ENCODE data around the gene ERCC5. TPM values are rescaled to one million over a fixed set of nuclear protein-coding genes. Genes with fewer than 3 reads are reported as not detected.

ERCC5 gene
- total RNA-seq, 4 donors from 2014 or later = 51.5 to 73.0 (median 55.1) TPM

- no peak for TF ChIP-seq POLR2A (IDR thresholded peaks at IDR 0.05)
- WGBS, 2 donors = 96 to 100% methylated on average over 1 of the region's 1 CpG
- intact Hi-C loops (cut with DNase I; ENCODE audit: low total_unique reads) = no loop called here
- no peak overlapping the region for H3K4me3 ChIP-seq (ENCODE audit: low read depth, poor library complexity, severe bottlenecking)
- no peak for DNase-seq (ENCODE audit: low spot score in 2 of 2)
Observed at GRCh38 chr13:102817241-102817640, 28.6 kb upstream of the ERCC5 start.

- intact Hi-C loops (cut with DNase I; ENCODE audit: low total_unique reads) = no loop called here
- no peak overlapping the region for H3K4me3 ChIP-seq (ENCODE audit: low read depth, poor library complexity, severe bottlenecking)
- TF ChIP-seq POLR2A (IDR thresholded peaks at IDR 0.05) = no peak
- TF ChIP-seq, protein P1, sequence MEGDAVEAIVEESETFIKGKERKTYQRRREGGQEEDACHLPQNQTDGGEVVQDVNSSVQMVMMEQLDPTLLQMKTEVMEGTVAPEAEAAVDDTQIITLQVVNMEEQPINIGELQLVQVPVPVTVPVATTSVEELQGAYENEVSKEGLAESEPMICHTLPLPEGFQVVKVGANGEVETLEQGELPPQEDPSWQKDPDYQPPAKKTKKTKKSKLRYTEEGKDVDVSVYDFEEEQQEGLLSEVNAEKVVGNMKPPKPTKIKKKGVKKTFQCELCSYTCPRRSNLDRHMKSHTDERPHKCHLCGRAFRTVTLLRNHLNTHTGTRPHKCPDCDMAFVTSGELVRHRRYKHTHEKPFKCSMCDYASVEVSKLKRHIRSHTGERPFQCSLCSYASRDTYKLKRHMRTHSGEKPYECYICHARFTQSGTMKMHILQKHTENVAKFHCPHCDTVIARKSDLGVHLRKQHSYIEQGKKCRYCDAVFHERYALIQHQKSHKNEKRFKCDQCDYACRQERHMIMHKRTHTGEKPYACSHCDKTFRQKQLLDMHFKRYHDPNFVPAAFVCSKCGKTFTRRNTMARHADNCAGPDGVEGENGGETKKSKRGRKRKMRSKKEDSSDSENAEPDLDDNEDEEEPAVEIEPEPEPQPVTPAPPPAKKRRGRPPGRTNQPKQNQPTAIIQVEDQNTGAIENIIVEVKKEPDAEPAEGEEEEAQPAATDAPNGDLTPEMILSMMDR (IDR thresholded peaks at IDR 0.05) = no peak
- no peak for DNase-seq (ENCODE audit: low spot score in 2 of 2)
Observed at GRCh38 chr13:102817907-102818306, 27.9 kb upstream of the ERCC5 start.

DNA sequence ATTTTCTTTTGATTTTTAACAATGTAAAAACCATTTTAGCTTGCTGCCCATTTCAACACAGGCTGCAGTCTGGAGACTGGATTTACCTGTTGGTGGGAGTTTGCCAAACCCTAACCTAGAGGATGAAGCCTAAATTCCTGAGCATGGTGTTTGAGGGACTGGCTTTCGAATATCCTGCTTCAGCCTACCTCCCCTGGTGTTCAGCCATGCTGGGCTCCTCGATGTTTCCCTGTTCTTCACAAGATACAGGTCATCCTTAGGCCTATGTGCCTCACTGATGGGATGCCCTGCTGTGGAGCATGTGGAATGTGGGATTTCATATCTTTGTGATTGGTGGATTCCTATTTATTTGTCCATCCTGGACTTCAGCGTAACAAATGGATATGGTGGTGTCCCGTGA lies 20.4 kb upstream of the ERCC5 start:
- DNase-seq (ENCODE audit: low spot score in 2 of 2) = no peak
- intact Hi-C loops (cut with DNase I; ENCODE audit: low total_unique reads) = no loop called here
- TF ChIP-seq, protein P1 (IDR thresholded peaks at IDR 0.05) = no peak
- no peak for TF ChIP-seq POLR2A (IDR thresholded peaks at IDR 0.05)
- no peak overlapping the region for H3K4me3 ChIP-seq (ENCODE audit: low read depth, poor library complexity, severe bottlenecking)
- 87 to 96% methylated on average over 4 of the region's 4 CpGs for WGBS, 2 donors

DNA sequence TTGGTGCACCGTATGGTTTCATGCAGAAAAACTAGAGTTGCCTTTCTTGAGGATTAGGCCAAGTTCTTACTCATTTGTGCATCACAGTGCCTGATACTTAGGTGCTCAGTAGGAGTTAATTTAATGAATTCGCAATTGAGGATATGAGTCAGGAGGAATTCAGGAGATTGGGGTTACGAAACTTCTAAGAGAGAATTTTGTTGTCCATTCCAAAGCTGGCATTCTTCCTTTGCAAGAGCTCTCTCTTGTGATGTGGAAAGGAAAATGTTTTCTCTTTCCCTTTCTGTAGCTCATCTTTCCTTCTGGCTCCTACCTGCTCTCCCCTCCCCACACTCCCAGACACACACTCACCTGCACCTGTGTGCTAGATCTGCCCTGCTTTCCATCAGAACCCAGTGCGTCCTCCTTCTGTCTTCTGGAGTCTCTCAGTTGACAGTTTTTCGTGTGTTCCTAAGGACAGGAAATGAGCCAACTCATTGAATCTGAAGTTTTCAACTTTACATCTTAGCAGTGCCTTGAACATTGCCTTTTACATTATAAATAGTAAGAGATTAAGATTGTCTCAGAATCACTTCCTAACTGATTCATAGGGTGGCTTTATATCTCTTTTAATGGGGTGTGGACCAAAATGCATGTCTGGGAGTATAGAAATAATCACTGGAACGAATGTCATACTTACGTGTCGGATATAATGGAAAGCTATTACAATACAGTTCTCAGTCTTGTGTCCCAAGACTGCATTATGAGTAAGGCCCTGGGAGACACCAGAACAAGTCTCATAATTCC lies 19.7 kb upstream of the ERCC5 start:
- H3K4me3 ChIP-seq (ENCODE audit: low read depth, poor library complexity, severe bottlenecking) = no peak overlapping the region
- no peak for DNase-seq (ENCODE audit: low spot score in 2 of 2)
- 72 to 75% methylated on average over 8 of the region's 8 CpGs for whole genome bisulfite sequencing, 2 donors
- TF ChIP-seq, protein P1 (IDR thresholded peaks at IDR 0.05) = no peak
- TF ChIP-seq POLR2A (IDR thresholded peaks at IDR 0.05) = no peak
- intact Hi-C loops (cut with DNase I; ENCODE audit: low total_unique reads) = no loop called here

GRCh38 chr13:102830646-102831045 lies 15.2 kb upstream of the ERCC5 start:
- intact Hi-C loops (cut with DNase I; ENCODE audit: low total_unique reads) = no loop called here
- TF ChIP-seq, protein P1 (IDR thresholded peaks at IDR 0.05) = no peak
- no peak for TF ChIP-seq POLR2A (IDR thresholded peaks at IDR 0.05)
- WGBS, 2 donors = 33 to 44% methylated on average over 4 of the region's 4 CpGs
- no peak for DNase-seq (ENCODE audit: low spot score in 2 of 2)
- H3K4me3 ChIP-seq (ENCODE audit: low read depth, poor library complexity, severe bottlenecking) = no peak overlapping the region

DNA sequence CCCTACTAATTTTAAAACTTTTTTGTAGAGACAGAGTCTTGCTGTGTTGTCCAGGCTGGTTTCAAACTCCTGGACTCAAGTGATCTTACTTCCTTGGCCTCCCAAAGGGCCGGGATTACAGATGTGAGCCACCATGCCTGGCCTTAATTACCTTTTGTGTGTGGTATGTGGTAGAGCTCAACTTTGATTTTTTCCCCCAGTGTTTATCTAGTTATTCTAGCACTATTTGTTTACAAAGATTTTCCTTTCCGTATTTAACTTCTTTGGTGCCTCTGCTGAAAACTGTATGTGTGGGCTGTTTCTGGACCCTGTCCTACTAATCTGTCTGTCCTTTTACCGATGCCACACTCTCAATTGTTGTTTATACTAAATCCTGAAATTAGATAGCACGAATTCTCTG lies 9.4 kb upstream of the ERCC5 start:
- intact Hi-C loops (cut with DNase I; ENCODE audit: low total_unique reads) = no loop called here
- 94 to 97% methylated on average over 4 of the region's 4 CpGs for WGBS, 2 donors
- no peak overlapping the region for H3K4me3 ChIP-seq (ENCODE audit: low read depth, poor library complexity, severe bottlenecking)
- no peak for TF ChIP-seq POLR2A (IDR thresholded peaks at IDR 0.05)
- TF ChIP-seq, protein P1 (IDR thresholded peaks at IDR 0.05) = no peak
- DNase-seq (ENCODE audit: low spot score in 2 of 2) = no peak
